H9 (cell line): ENCODE results near the gene CLPTM1L. TPM values are rescaled to one million over a fixed set of nuclear protein-coding genes. Genes with fewer than 3 reads are reported as not detected.

Experiments used
- DNase-seq: peaks from one replicate; pipeline ENCODE4 v3.0.0-alpha.2; 2017
- H2AFZ ChIP-seq: one replicate; pipeline ENCODE4 v1.6.1; 2013; ENCODE audit warnings: mild to moderate bottlenecking, low read length, control low read depth, moderate library complexity
- H2AK5ac ChIP-seq: 2 replicates; pipeline ENCODE4 v1.6.1; 2013; ENCODE audit warnings: low read length, control low read depth, mixed read lengths; ENCODE audit not compliant: insufficient read length
- H2BK120ac ChIP-seq: one replicate; pipeline ENCODE4 v1.6.1; 2013; ENCODE audit warnings: low read depth, mild to moderate bottlenecking, low read length, control low read depth, inconsistent platforms; ENCODE audit not compliant: poor library complexity, severe bottlenecking
- H2BK12ac ChIP-seq: 2 replicates; pipeline ENCODE4 v1.6.1; 2013; ENCODE audit warnings: low read length, control low read depth, mixed read lengths, low read depth; ENCODE audit not compliant: insufficient read length
- H2BK15ac ChIP-seq: 2 replicates; pipeline ENCODE4 v1.6.1; 2013; ENCODE audit warnings: low read depth, low read length, control low read depth
- H2BK20ac ChIP-seq: one replicate; pipeline ENCODE4 v1.6.1; 2013; ENCODE audit warnings: low read depth, mild to moderate bottlenecking, low read length, control low read depth, inconsistent platforms; ENCODE audit not compliant: poor library complexity, severe bottlenecking
- H2BK5ac ChIP-seq: 2 replicates; pipeline ENCODE4 v1.6.1; 2013; ENCODE audit warnings: low read length, control low read depth, mixed read lengths; ENCODE audit not compliant: insufficient read length
- H3K14ac ChIP-seq: 2 replicates; pipeline ENCODE4 v1.6.1; 2013; ENCODE audit warnings: low read length, control low read depth; ENCODE audit not compliant: insufficient read depth
- H3K18ac ChIP-seq: 2 replicates; pipeline ENCODE4 v1.6.1; 2013; ENCODE audit warnings: low read depth, mild to moderate bottlenecking, mixed read lengths, low read length, control low read depth; ENCODE audit not compliant: insufficient read length
- H3K23ac ChIP-seq: 2 replicates; pipeline ENCODE4 v1.6.1; 2013; ENCODE audit warnings: low read length, control low read depth, mixed read lengths, low read depth; ENCODE audit not compliant: insufficient read length
- H3K23me2 ChIP-seq: 2 replicates; pipeline ENCODE4 v1.6.1; 2013; ENCODE audit warnings: low read depth, mild to moderate bottlenecking, mixed read lengths, low read length, control low read depth; ENCODE audit not compliant: insufficient read length, poor library complexity, severe bottlenecking
- H3K27ac ChIP-seq: 2 replicates; pipeline ENCODE4 v1.5.1; 2013; ENCODE audit warnings: low read length, control low read depth, mixed read lengths, low read depth; ENCODE audit not compliant: insufficient read length
- H3K27me3 ChIP-seq: 2 replicates; pipeline ENCODE4 v1.6.1; 2013; ENCODE audit warnings: low read length, control low read depth, inconsistent platforms; ENCODE audit not compliant: insufficient read depth
- H3K4ac ChIP-seq: 2 replicates; pipeline ENCODE4 v1.6.1; 2013; ENCODE audit warnings: low read depth, mild to moderate bottlenecking, control low read depth, inconsistent platforms, low read length, moderate library complexity
- H3K4me1 ChIP-seq: 2 replicates; pipeline ENCODE4 v1.6.1; 2013; ENCODE audit warnings: low read length, control low read depth, inconsistent platforms; ENCODE audit not compliant: insufficient read depth
- H3K4me2 ChIP-seq: 2 replicates; pipeline ENCODE4 v1.6.1; 2013; ENCODE audit warnings: low read length, control low read depth, mixed read lengths; ENCODE audit not compliant: insufficient read length, insufficient read depth
- H3K56ac ChIP-seq: 2 replicates; pipeline ENCODE4 v1.6.1; 2013; ENCODE audit warnings: low read depth, mild to moderate bottlenecking, mixed read lengths, low read length, control low read depth; ENCODE audit not compliant: insufficient read length
- H3K79me1 ChIP-seq: 2 replicates; pipeline ENCODE4 v1.6.1; 2013; ENCODE audit warnings: low read depth, mild to moderate bottlenecking, moderate library complexity, low read length, control low read depth, inconsistent platforms; ENCODE audit not compliant: insufficient read depth, poor library complexity, severe bottlenecking
- H3K79me2 ChIP-seq: 2 replicates; pipeline ENCODE4 v1.6.1; 2013; ENCODE audit warnings: low read length, control low read depth, inconsistent platforms; ENCODE audit not compliant: insufficient read depth
- H3K9ac ChIP-seq: 2 replicates; pipeline ENCODE4 v1.6.1; 2013; ENCODE audit warnings: low read length, control low read depth, mixed read lengths; ENCODE audit not compliant: insufficient read length; ENCODE audit errors: extremely low read depth
- H3K9me3 ChIP-seq: one replicate; pipeline ENCODE4 v1.6.1; 2013; ENCODE audit warnings: low read depth, low read length, inconsistent platforms; ENCODE audit not compliant: control insufficient read depth
- H3T11ph ChIP-seq: one replicate; pipeline ENCODE4 v1.6.1; 2013; ENCODE audit warnings: mild to moderate bottlenecking, low read length, control low read depth, inconsistent platforms
- H4K20me1 ChIP-seq: one replicate; pipeline ENCODE4 v1.6.1; 2013; ENCODE audit not compliant: control insufficient read depth, insufficient read length, insufficient read depth
- H4K5ac ChIP-seq: 2 replicates; pipeline ENCODE4 v1.6.1; 2013; ENCODE audit warnings: low read depth, mild to moderate bottlenecking, mixed read lengths, low read length, control low read depth; ENCODE audit not compliant: insufficient read length
- H4K8ac ChIP-seq: replicated peaks from 2 replicates; pipeline ENCODE4 v1.6.1; 2013; ENCODE audit warnings: low read length, control low read depth, mixed read lengths, low read depth; ENCODE audit not compliant: insufficient read length
- H4K91ac ChIP-seq: 2 replicates; pipeline ENCODE4 v1.6.1; 2013; ENCODE audit warnings: low read depth, mild to moderate bottlenecking, moderate library complexity, mixed read lengths, low read length, control low read depth; ENCODE audit not compliant: insufficient read length
- H3K27ac Mint-ChIP-seq, 3 experiments: 2 replicates in 2 of 3; 3 replicates in 1 of 3; pipeline ENCODE4 v1.8.0; 2020 to 2021; ENCODE audit warnings: mixed read lengths in 3 of 3, mild to moderate bottlenecking in 1 of 3, moderate library complexity in 1 of 3
- H3K27me3 Mint-ChIP-seq: 2 replicates; pipeline ENCODE4 v1.8.0; 2021; ENCODE audit warnings: low read depth, mild to moderate bottlenecking, moderate library complexity, mixed read lengths
- H3K36me3 Mint-ChIP-seq, 3 experiments: 2 replicates in 2 of 3; 3 replicates in 1 of 3; pipeline ENCODE4 v1.8.0; 2020 to 2021; ENCODE audit warnings: low read depth in 3 of 3, mixed read lengths in 3 of 3; ENCODE audit not compliant: insufficient read depth in 1 of 3
- H3K4me1 Mint-ChIP-seq, 2 experiments: 2 replicates each; pipeline ENCODE4 v1.8.0; 2020; ENCODE audit warnings: mixed read lengths in 2 of 2
- H3K4me3 Mint-ChIP-seq, 2 experiments: 2 replicates in 1 of 2; 3 replicates in 1 of 2; pipeline ENCODE4 v1.8.0; 2020 to 2021; ENCODE audit warnings: mild to moderate bottlenecking in 2 of 2, mixed read lengths in 2 of 2, moderate library complexity in 1 of 2
- H3K9me3 Mint-ChIP-seq, 2 experiments: 2 replicates in 1 of 2; 3 replicates in 1 of 2; pipeline ENCODE4 v1.8.0; 2020; ENCODE audit warnings: mild to moderate bottlenecking in 2 of 2, mixed read lengths in 2 of 2, moderate library complexity in 1 of 2
- WGBS: extraction: QIAGEN DNeasy Blood & Tissue Kit; methylation state at CpG from one replicate; pipeline ENCODE4 v1.1.7; 2013; ENCODE audit warnings: missing lambda C conversion rate, low lambda C conversion rate, mixed read lengths; ENCODE audit not compliant: insufficient read length; ENCODE audit errors: extremely low coverage; 5-methylcytosine and 5-hydroxymethylcytosine counted together
- total RNA-seq: library from RNA; stranded (reverse); gene quantifications from 2 replicates; pipeline ENCODE4 v1.2.1, GENCODE V29; 2021
- TF ChIP-seq, protein P1 (sequence below): fragments of 200-600 bp; sonication (generic); conservative IDR thresholded peaks from 3 replicates; pipeline ENCODE4 v1.8.0; 2021; ENCODE audit warnings: antibody characterized with exemption, mild to moderate bottlenecking

Gene CLPTM1L
- total RNA-seq, 1 experiment from 2014 or later = 108 TPM

DNA sequence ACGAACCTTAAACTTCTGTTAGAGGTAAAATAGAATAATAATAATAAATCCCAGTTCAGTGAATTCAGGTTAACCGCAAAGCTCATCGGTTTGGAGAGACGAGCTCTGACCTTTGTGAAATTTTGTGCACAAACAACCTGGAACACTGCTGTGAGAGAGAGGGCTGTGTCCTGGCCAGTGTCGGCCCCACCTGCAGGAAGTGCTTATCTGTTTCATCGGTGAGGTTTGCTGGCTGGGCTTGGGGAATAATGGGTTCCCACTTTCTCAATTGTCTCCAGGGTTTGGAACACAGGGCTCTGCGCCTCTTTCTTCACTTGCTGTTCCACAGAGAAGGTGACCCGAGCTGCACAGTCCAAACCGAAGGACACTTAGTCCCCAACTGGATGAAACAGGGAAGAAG lies 19.3 kb upstream of the CLPTM1L start:
- Histone ChIP-seq H2AFZ (no peak overlapping the region), H3K9me3 (no peaks in the 10 kb centered on the region), H3K79me2 (no peaks in the 10 kb centered on the region), H3K23me2 (no peaks in the 10 kb centered on the region), H3K18ac (no peak overlapping the region), H2BK20ac (no peak overlapping the region), H3K79me1 (no peaks in the 10 kb centered on the region), H3K4me1 (no peaks in the 10 kb centered on the region), H3K14ac (no peak overlapping the region), H3T11ph (no peak overlapping the region), H3K56ac (no peak overlapping the region), H2BK120ac (no peak overlapping the region), H3K9ac (no peak overlapping the region), H4K91ac (no peak overlapping the region), H3K23ac (no peak overlapping the region), H2BK15ac (no peak overlapping the region), H4K8ac (no peak overlapping the region), H4K5ac (no peak overlapping the region), H2BK5ac (no peak overlapping the region), H2AK5ac (no peak overlapping the region), H3K4ac (no peak overlapping the region), H3K27ac (no peak overlapping the region), H2BK12ac (no peak overlapping the region), H4K20me1 (no peaks in the 10 kb centered on the region), H3K4me2 (no peak overlapping the region), H3K27me3 (no peaks in the 10 kb centered on the region)
- Mint-ChIP-seq H3K27ac (no peak overlapping the region), H3K27me3 (peaks cover 37% of the 10 kb centered on the region), H3K36me3 (no peaks in the 10 kb centered on the region), H3K4me3 (no peak overlapping the region), H3K4me1 (peaks cover 7 to 10% of the 10 kb centered on the region in 2 experiments), H3K9me3 (no peaks in the 10 kb centered on the region)
- no peak for DNase-seq
- TF ChIP-seq, protein P1, sequence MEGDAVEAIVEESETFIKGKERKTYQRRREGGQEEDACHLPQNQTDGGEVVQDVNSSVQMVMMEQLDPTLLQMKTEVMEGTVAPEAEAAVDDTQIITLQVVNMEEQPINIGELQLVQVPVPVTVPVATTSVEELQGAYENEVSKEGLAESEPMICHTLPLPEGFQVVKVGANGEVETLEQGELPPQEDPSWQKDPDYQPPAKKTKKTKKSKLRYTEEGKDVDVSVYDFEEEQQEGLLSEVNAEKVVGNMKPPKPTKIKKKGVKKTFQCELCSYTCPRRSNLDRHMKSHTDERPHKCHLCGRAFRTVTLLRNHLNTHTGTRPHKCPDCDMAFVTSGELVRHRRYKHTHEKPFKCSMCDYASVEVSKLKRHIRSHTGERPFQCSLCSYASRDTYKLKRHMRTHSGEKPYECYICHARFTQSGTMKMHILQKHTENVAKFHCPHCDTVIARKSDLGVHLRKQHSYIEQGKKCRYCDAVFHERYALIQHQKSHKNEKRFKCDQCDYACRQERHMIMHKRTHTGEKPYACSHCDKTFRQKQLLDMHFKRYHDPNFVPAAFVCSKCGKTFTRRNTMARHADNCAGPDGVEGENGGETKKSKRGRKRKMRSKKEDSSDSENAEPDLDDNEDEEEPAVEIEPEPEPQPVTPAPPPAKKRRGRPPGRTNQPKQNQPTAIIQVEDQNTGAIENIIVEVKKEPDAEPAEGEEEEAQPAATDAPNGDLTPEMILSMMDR = no peak
- WGBS = no CpG with 5 or more reads among the region's 9 CpGs
